Measurements from ENCODE around the gene PHACTR1. TPM values are rescaled to one million over a fixed set of nuclear protein-coding genes. Genes with fewer than 3 reads are reported as not detected.

Gene PHACTR1
- total RNA-seq, 1 experiment from 2014 or later: not detected

DNA sequence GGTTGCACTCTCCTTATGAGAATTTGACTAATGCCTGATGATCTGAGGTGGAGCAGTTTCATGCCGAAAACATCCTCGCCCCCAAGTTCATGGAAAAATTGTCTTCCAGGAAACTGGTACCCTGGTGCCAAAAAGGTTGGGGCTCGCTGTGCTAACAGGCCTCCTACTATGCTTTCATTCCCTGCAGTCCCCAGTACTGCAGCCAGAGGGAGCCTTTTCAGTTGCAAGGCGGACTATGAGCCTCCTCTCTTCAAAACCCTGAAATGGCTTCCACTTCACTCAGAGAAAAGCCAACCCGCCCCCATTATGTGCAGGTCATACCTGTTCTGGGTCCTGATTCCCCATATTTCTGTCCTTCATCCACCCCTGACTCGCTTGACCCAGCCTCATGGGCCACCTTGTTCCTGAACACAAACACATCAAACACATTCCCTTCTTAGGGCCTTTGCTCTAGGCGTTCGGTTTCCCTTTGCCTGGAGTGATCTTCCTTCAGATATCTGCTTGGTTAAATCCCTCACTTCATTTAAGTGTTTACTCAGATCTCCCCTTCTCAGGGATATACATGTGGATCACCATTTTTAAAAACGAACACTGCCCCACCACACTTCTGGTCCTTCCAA lies 173.7 kb downstream of the PHACTR1 start:
- Histone ChIP-seq H3K9ac (ENCODE audit: low read length) (no peak overlapping the region), H3K79me2 (ENCODE audit: low read length) (no peaks in the 10 kb centered on the region), H2AFZ (ENCODE audit: low read length) (no peak overlapping the region), H3K4me2 (ENCODE audit: low read length) (no peak overlapping the region), H3K9me3 (ENCODE audit: low read length) (peaks cover 8% of the 10 kb centered on the region; the same call in 1 of the 2 replicates), H3K36me3 (ENCODE audit: low read depth, low read length) (no peaks in the 10 kb centered on the region), H4K20me1 (ENCODE audit: low read length) (no peaks in the 10 kb centered on the region), H3K9me2 (replicated peaks; ENCODE audit: low read length) (no peaks in the 10 kb centered on the region), H3F3A (ENCODE audit: low read length, unreplicated experiment) (no peaks in the 10 kb centered on the region), H3K4me3 (ENCODE audit: low read length) (no peak overlapping the region), H3K27ac (ENCODE audit: low read length) (no peak overlapping the region), H3K4me1 (ENCODE audit: insufficient read depth, low read length) (no peaks in the 10 kb centered on the region), H3K27me3 (ENCODE audit: low read length) (peaks cover 29% of the 10 kb centered on the region)
- ATAC-seq: no peak
- no peak for TF ChIP-seq EZH2 (IDR thresholded peaks at IDR 0.05; ENCODE audit: low read length, unreplicated experiment)
- TF ChIP-seq, protein P1, sequence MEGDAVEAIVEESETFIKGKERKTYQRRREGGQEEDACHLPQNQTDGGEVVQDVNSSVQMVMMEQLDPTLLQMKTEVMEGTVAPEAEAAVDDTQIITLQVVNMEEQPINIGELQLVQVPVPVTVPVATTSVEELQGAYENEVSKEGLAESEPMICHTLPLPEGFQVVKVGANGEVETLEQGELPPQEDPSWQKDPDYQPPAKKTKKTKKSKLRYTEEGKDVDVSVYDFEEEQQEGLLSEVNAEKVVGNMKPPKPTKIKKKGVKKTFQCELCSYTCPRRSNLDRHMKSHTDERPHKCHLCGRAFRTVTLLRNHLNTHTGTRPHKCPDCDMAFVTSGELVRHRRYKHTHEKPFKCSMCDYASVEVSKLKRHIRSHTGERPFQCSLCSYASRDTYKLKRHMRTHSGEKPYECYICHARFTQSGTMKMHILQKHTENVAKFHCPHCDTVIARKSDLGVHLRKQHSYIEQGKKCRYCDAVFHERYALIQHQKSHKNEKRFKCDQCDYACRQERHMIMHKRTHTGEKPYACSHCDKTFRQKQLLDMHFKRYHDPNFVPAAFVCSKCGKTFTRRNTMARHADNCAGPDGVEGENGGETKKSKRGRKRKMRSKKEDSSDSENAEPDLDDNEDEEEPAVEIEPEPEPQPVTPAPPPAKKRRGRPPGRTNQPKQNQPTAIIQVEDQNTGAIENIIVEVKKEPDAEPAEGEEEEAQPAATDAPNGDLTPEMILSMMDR (conservative IDR thresholded peaks at IDR 0.05; ENCODE audit: low read depth, low read length): peak; percentile 69
- intact Hi-C loops (cut with micrococcal nuclease): loop anchor here (10.0 kb wide), 1 partner anchor 1305 kb away; no protein-coding TSS in a partner anchor
- CTCF ChIA-PET: no interaction called here
- peak; percentile 40 for DNase-seq
- no TSS peak for BruUV-seq (replicated peaks)
- POLR2A ChIA-PET (ENCODE audit: unreplicated experiment): no interaction called here

DNA sequence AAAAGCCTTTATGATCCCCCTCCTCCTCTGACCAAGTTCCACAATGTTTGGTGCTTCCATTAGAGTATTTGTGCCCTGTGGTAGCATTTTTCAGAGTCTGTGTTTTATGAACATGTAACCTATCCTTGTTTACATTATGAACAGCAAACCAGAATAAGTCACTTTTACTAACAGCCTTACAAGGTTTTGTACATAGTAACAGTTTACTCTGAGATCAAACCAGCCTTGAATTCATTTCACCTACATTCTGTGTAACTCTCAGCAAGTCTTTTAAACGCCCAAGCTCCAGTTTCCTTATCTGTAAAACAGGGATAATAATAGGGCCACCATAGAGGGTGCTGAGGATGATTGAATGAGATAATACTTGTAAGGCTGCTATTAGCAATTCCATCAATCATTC lies 175.0 kb downstream of the PHACTR1 start:
- TF ChIP-seq EZH2phosphoT487 (IDR thresholded peaks at IDR 0.05; ENCODE audit: borderline replicate concordance, low read length): no peak
- Histone ChIP-seq H3K4me2 (ENCODE audit: low read length) (no peak overlapping the region), H3F3A (ENCODE audit: low read length, unreplicated experiment) (no peaks in the 10 kb centered on the region), H3K9ac (ENCODE audit: low read length) (no peak overlapping the region), H3K36me3 (ENCODE audit: low read depth, low read length) (no peaks in the 10 kb centered on the region), H3K4me3 (ENCODE audit: low read length) (no peak overlapping the region), H3K4me1 (ENCODE audit: insufficient read depth, low read length) (no peaks in the 10 kb centered on the region), H2AFZ (ENCODE audit: low read length) (no peak overlapping the region), H3K79me2 (ENCODE audit: low read length) (no peaks in the 10 kb centered on the region), H3K9me3 (ENCODE audit: low read length) (peaks cover 8% of the 10 kb centered on the region; the same call in 1 of the 2 replicates), H3K9me2 (replicated peaks; ENCODE audit: low read length) (no peaks in the 10 kb centered on the region), H4K20me1 (ENCODE audit: low read length) (no peaks in the 10 kb centered on the region), H3K27ac (ENCODE audit: low read length) (no peak overlapping the region), H3K27me3 (ENCODE audit: low read length) (peaks cover 32% of the 10 kb centered on the region)
- no peak for ATAC-seq
- DNase-seq: no peak
- ChIA-PET POLR2A (ENCODE audit: unreplicated experiment) (no interaction called here), CTCF (no interaction called here)
- BruUV-seq (replicated peaks): no TSS peak
- intact Hi-C loops (cut with micrococcal nuclease): loop anchor here (10.0 kb wide), 1 partner anchor 1307 kb away; no protein-coding TSS in a partner anchor

DNA sequence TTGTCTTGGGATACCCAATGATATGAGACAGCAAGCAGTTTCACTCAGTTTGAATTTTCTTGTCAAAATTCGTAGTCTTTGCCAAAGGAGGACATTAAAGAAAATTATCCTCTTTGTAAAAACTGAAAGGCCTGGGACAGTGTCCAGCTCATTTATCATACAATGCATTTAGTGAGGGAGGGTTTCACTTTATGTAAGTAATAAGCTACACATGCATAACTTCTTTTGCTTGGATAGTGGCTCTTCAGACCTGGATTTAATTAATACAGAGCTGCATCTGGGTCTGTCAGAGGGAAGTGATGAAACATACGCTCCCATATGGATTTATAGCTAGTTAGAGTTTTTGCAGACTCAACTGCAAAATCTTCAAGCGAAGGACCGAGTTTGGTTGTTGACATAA lies 175.6 kb downstream of the PHACTR1 start:
- Histone ChIP-seq H4K20me1 (ENCODE audit: low read length) (no peaks in the 10 kb centered on the region), H3F3A (ENCODE audit: low read length, unreplicated experiment) (no peaks in the 10 kb centered on the region), H3K9me2 (replicated peaks; ENCODE audit: low read length) (no peaks in the 10 kb centered on the region), H3K27me3 (ENCODE audit: low read length) (peaks cover 32% of the 10 kb centered on the region), H3K79me2 (ENCODE audit: low read length) (no peaks in the 10 kb centered on the region), H3K4me2 (ENCODE audit: low read length) (no peak overlapping the region), H3K9ac (ENCODE audit: low read length) (no peak overlapping the region), H3K4me3 (ENCODE audit: low read length) (no peak overlapping the region), H3K27ac (ENCODE audit: low read length) (no peak overlapping the region), H3K9me3 (ENCODE audit: low read length) (peaks cover 8% of the 10 kb centered on the region; the same call in 1 of the 2 replicates), H3K36me3 (ENCODE audit: low read depth, low read length) (no peaks in the 10 kb centered on the region), H3K4me1 (ENCODE audit: insufficient read depth, low read length) (no peaks in the 10 kb centered on the region), H2AFZ (ENCODE audit: low read length) (no peak overlapping the region)
- no peak for DNase-seq
- TF ChIP-seq, protein P1 (conservative IDR thresholded peaks at IDR 0.05; ENCODE audit: low read depth, low read length): no peak
- TF ChIP-seq EZH2 (IDR thresholded peaks at IDR 0.05; ENCODE audit: low read length, unreplicated experiment): no peak
- ChIA-PET POLR2A (ENCODE audit: unreplicated experiment) (no interaction called here), CTCF (no interaction called here)
- ATAC-seq: no peak
- no TSS peak for BruUV-seq (replicated peaks)
- intact Hi-C loops (cut with micrococcal nuclease): loop anchor here (10.0 kb wide), 1 partner anchor 1307 kb away; no protein-coding TSS in a partner anchor

Measured in PC-3 (cell line).